NT2/D1 (cell line): ENCODE results near the gene MTERF4.

ENCODE experiments used
- DNase-seq: peaks from one replicate; pipeline ENCODE4 v3.0.0-alpha.2; 2011; ENCODE audit warnings: low read depth, low spot score
- H3K27me3 ChIP-seq: 2 replicates; pipeline ENCODE4 v1.6.0; 2011; ENCODE audit warnings: mild to moderate bottlenecking; ENCODE audit not compliant: insufficient read length, insufficient read depth
- H3K36me3 ChIP-seq: 2 replicates; pipeline ENCODE4 v1.6.1; 2011; ENCODE audit warnings: mild to moderate bottlenecking, low read length, mixed read lengths; ENCODE audit not compliant: insufficient read depth, insufficient read length
- H3K4me1 ChIP-seq: 2 replicates; pipeline ENCODE4 v1.5.1; 2011; ENCODE audit not compliant: insufficient read depth, insufficient read length
- H3K4me3 ChIP-seq: 2 replicates; pipeline ENCODE4 v1.5.1; 2011; ENCODE audit warnings: low read depth; ENCODE audit not compliant: insufficient read length
- H3K9ac ChIP-seq: 2 replicates; pipeline ENCODE4 v1.6.0; 2011; ENCODE audit warnings: low read depth; ENCODE audit not compliant: insufficient read length
- H3K9me3 ChIP-seq: 2 replicates; pipeline ENCODE4 v1.5.1; 2011; ENCODE audit warnings: mild to moderate bottlenecking, low read length; ENCODE audit not compliant: insufficient read depth
- SUZ12 ChIP-seq: IDR thresholded peaks from 2 replicates; pipeline ENCODE4 v1.6.1; 2011; ENCODE audit not compliant: insufficient read length, insufficient read depth; ENCODE audit errors: extremely low read depth
- YY1 ChIP-seq: IDR thresholded peaks from 2 replicates; pipeline ENCODE4 v1.6.1; 2011; ENCODE audit not compliant: insufficient read length, insufficient read depth
- ZNF274 ChIP-seq: IDR thresholded peaks from 2 replicates; pipeline ENCODE4 v1.6.1; 2011; ENCODE audit warnings: mild to moderate bottlenecking, low read depth, low read length

The MTERF4 gene

DNA sequence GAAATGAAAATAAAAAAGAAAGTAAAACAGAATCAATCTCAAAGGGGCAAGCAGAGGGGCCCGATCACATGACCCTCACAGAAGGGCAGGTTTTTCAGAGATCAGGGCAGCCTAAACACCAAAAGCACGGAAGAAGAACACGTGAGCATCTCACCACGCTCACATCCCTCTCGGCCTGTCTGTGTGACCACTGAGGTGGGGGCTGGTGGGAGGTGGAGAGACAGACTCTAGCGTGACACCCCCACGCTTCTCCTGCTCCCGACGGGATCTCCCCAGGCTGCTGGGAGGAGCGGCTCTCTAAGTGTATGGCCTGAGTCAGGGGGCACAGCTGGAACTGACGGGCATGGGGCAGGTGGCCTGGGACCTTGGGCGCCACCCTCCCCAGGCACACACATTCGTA is 23.5 kb upstream of the MTERF4 start:
- H3K36me3 ChIP-seq = peaks cover 37% of the 10 kb centered on the region
- no peak for DNase-seq
- TF ChIP-seq YY1 (no peak), SUZ12 (no peak), ZNF274 (no peak)
- no peaks in the 10 kb centered on the region for H3K27me3 ChIP-seq
- H3K4me1 ChIP-seq = peaks cover 6% of the 10 kb centered on the region
- no peak overlapping the region for H3K4me3 ChIP-seq
- no peak overlapping the region for H3K9ac ChIP-seq
- no peaks in the 10 kb centered on the region for H3K9me3 ChIP-seq

DNA sequence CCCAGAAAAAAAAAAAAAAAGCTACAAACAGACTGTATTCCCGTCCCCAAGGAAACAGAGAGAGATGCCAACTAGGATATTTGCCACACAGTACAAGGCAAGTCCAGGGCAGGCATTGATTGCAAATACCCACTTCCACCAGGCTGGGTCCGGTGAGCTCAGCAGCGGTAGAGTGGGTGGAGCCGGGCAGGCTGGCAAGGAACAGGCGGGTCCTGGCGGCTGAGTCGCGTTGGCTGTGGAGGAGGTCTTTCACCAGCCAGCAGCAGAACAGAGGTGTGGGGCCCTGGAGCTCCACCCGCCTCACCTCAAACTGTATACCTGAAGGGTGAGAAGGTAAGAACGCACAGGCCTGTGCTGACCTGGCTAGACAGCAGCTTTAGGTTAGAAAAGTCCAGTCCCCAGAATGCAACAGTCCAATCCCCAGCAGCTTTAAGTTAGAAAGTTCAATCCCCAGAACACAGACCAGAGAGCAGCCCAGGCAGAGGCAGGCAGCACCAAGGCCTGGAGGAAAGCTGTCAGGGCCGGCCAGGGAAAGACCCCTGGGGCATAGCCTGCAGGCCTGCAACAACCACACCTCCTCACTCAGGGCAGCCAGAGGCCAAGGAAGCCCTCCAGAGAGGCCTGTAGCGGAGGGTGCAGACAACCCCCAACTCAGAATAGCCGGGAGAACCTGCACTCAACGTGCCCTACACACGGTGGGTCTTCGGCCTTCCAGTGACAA is 21.9 kb upstream of the MTERF4 start:
- H3K4me3 ChIP-seq = no peak overlapping the region
- H3K4me1 ChIP-seq = peaks cover 6% of the 10 kb centered on the region
- no peak for TF ChIP-seq YY1
- TF ChIP-seq ZNF274 = no peak
- no peak for DNase-seq
- H3K36me3 ChIP-seq = peaks cover 30% of the 10 kb centered on the region
- no peaks in the 10 kb centered on the region for H3K27me3 ChIP-seq
- no peaks in the 10 kb centered on the region for H3K9me3 ChIP-seq
- no peak overlapping the region for H3K9ac ChIP-seq

DNA sequence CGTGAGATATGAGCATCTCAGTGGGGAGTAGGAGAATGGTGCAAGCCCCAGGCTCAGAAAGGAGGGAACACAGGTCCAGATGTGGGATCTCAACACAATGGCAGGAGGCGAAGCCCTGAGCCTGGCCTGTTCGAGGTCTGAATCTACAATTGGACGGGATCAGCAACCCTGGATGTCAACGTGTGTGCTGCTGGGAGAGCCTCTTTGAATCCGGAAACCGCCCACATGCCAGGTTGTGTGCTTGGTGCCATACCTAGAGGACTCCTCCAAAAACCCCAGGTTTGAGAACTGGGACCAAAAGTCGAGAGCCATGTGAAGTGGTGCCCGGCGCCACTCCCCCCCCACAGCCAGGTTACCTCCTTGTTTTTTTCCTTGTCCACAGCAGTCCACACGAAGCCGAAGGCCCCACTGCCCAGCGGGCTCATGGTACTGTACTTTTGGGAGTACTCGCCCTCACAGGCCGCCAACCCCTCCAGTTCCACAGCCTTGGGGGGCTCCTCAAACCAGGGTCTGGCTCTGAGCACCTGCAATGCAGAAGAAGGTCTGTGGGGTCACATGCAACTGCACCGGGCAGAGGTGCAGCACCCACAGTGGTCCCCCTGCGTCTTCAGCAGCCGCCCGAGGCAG is 20.4 kb upstream of the MTERF4 start:
- H3K27me3 ChIP-seq = no peaks in the 10 kb centered on the region
- TF ChIP-seq SUZ12 (no peak), ZNF274 (no peak), YY1 (no peak)
- H3K9ac ChIP-seq = no peak overlapping the region
- peaks cover 28% of the 10 kb centered on the region for H3K36me3 ChIP-seq
- DNase-seq = no peak
- H3K4me3 ChIP-seq = no peak overlapping the region
- H3K4me1 ChIP-seq = peaks cover 6% of the 10 kb centered on the region
- H3K9me3 ChIP-seq = no peaks in the 10 kb centered on the region

DNA sequence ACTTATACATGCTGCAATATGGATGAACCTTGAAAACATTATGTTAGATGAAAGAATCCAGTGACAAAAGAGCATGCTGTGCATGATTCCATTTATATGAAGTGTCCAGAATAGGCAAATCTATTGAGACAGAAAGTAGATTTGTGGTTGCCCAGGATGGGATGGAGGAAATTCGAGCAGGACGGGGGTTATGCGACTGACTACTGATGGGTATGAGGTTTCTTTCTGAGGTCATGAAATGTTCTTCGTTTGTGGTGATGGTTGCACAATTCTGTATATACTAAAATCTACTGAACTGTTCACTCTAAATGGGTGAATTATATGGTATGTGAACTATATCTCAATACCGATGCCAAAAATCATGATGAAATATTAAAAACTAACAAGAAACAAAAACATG is 18.9 kb upstream of the MTERF4 start:
- peaks cover 6% of the 10 kb centered on the region for H3K4me1 ChIP-seq
- H3K9me3 ChIP-seq = no peaks in the 10 kb centered on the region
- no peak overlapping the region for H3K9ac ChIP-seq
- no peaks in the 10 kb centered on the region for H3K27me3 ChIP-seq
- H3K4me3 ChIP-seq = no peak overlapping the region
- peaks cover 24% of the 10 kb centered on the region for H3K36me3 ChIP-seq
- TF ChIP-seq YY1 (no peak), SUZ12 (no peak), ZNF274 (no peak)
- no peak for DNase-seq

DNA sequence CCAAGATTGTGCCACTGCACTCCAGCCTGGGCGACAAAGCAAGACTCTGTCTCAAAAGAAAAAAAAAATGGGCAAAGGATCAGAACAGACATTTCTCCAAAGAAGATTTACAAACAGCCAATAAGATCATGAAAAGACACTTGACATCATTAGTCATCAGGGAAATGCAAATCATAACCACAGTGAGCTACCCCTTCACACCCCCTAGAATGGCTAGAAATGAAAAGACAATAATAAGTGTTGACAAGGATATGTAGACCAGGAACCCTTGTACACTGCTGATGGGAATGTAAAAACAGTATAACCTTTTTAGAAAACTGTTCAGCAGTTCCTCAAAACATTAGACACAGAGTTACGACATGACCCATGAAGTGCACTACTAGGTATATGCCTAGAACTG is 18.4 kb upstream of the MTERF4 start:
- Histone ChIP-seq H3K9me3 (no peaks in the 10 kb centered on the region), H3K9ac (no peak overlapping the region), H3K4me3 (no peak overlapping the region), H3K36me3 (peaks cover 22% of the 10 kb centered on the region), H3K27me3 (no peaks in the 10 kb centered on the region), H3K4me1 (peaks cover 6% of the 10 kb centered on the region)
- DNase-seq = no peak
- no peak for TF ChIP-seq YY1
- TF ChIP-seq ZNF274 = no peak
- no peak for TF ChIP-seq SUZ12

DNA sequence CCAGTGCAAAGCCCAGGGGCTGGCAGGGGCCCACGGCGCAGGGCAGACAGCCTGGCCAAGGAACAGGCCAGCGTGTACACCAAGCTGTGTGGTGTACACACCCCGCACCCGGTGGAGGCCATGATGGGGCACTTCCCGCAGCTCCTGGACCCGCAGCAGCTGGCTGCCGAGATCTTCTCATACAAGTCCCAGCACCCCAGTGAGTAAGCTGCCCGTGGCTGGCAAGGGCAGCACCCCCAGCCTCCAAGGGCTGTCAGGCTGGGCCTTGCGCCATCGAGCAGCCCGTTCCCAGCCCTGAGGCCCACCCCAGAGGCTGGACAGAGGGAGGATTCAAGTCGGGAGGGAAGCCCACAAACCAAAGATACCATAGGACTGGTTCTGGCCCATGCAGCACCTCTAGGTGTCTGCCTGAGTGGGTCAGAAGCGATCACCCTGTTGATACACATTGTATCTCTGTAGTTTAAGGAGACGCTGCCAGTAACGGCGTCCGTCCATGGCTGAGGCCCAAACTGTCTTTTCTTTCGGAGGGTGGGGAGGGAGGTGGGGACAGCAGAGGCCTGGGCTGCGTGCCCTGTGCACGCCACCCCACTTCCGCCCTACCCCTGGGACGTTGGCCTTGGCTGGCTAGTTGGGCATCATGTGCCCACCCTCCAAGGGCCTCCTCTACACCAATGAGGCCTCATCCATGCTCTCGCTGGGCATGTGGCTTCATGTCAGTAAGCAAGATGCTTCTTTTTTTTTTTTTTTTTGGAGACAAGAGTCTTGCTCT is 16.8 kb upstream of the MTERF4 start:
- H3K9me3 ChIP-seq = no peaks in the 10 kb centered on the region
- H3K36me3 ChIP-seq = peaks cover 35% of the 10 kb centered on the region
- H3K4me1 ChIP-seq = peaks cover 2% of the 10 kb centered on the region
- H3K9ac ChIP-seq = no peak overlapping the region
- no peak for DNase-seq
- H3K27me3 ChIP-seq = no peaks in the 10 kb centered on the region
- H3K4me3 ChIP-seq = no peak overlapping the region
- TF ChIP-seq ZNF274 = no peak

DNA sequence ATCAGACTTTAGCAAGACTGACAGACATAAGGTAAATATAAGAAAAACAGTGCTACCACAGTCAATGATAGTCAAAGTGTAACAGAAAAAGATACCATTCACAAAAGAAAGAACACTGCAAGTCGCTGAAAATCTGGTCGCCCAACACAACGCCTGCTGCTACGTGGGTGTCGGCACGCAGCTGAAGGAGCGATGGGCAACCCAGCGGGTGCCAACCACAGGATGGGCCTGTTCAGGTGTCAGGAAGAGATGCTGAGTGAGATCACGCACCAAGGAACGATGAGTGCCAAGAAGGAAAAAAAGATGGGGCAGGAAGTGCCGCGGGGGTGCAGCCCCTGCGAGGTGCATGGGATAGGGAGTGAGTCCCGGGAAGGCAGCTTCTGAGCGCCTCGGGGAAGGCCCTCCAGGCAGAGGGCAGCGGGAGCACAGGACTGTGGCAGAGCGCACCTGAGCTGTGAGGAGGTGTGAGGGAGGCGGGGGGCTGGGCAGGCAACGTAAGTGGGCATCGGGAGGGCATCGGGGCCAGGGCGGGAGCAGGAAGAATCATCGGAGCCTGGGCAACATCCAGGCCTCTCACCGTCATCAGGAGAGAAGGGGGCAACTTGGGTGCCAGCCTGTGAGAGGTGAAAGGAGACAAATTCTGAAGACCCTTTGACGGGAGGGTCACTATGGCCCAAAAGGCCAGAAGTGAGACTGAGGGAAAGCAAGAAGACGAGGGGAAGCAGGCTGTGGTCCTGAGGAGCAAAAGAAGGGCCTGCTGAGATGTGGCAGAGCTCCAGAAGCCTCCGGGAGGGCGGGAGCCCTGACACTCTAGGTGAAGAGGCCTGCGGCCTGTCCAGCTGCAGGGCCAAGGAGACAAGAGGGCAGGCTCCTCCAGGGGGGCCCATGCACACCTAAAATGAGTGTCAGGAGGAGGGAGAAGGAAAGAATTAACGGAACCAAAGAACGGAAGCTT is 14.8 kb upstream of the MTERF4 start:
- DNase-seq = no peak
- H3K9ac ChIP-seq = no peak overlapping the region
- H3K9me3 ChIP-seq = no peaks in the 10 kb centered on the region
- H3K4me1 ChIP-seq = no peaks in the 10 kb centered on the region
- H3K4me3 ChIP-seq = no peak overlapping the region
- H3K36me3 ChIP-seq = peaks cover 32% of the 10 kb centered on the region
- TF ChIP-seq YY1 (no peak), ZNF274 (no peak), SUZ12 (no peak)
- no peaks in the 10 kb centered on the region for H3K27me3 ChIP-seq
